Esophagus muscularis mucosa (tissue), 4 donors: ENCODE results near the gene CDHR2. TPM values are rescaled to one million over a fixed set of nuclear protein-coding genes. Genes with fewer than 3 reads are reported as not detected.

ENCODE experiments used
- DNase-seq: peaks from one replicate; pipeline ENCODE4 v3.0.0-alpha.2; 2017; ENCODE audit errors: extremely low spot score
- H3K27ac ChIP-seq, 4 donors: fragments of 200-600 bp; sonication (generic); replicated peaks in 1 of 4; 1 replicate in 3 of 4; 2 replicates in 1 of 4; pipeline ENCODE4 v1.5.1; 2016 to 2019; ENCODE audit warnings: mild to moderate bottlenecking in 1 of 4
- H3K27me3 ChIP-seq, 4 donors: fragments of 200-600 bp; sonication (generic); one replicate each; pipeline versions ENCODE4 v1.5.1 to v1.6.0; 2016 to 2019
- H3K36me3 ChIP-seq, 4 donors: fragments of 200-600 bp; sonication (generic); one replicate each; pipeline ENCODE4 v1.5.1; 2016 to 2019
- H3K4me1 ChIP-seq, 4 donors: fragments of 200-600 bp; sonication (generic); one replicate each; pipeline ENCODE4 v1.5.1; 2016 to 2019
- H3K4me3 ChIP-seq, 4 donors: fragments of 200-600 bp; sonication (generic); 1 replicate in 2 of 4; 2 replicates in 2 of 4; pipeline ENCODE4 v1.5.1; 2016 to 2019; ENCODE audit warnings: mild to moderate bottlenecking in 4 of 4, moderate library complexity in 1 of 4
- H3K9me3 ChIP-seq, 4 donors: fragments of 200-600 bp; sonication (generic); 1 replicate in 3 of 4; 2 replicates in 1 of 4; pipeline ENCODE4 v1.5.1; 2016 to 2019
- CTCF ChIP-seq, 3 experiments: fragments of 200-600 bp in 2 of 3; fragments of 450-650 bp in 1 of 3; sonication (generic) in 2 of 3; IDR thresholded peaks; one replicate each; pipeline ENCODE4 v1.5.1; 2017 to 2019; ENCODE audit warnings: antibody characterized with exemption in 3 of 3, mild to moderate bottlenecking in 2 of 3, moderate library complexity in 1 of 3
- EP300 ChIP-seq: sonication (generic); formaldehyde crosslinking; IDR thresholded peaks from one replicate; pipeline ENCODE4 v1.6.1; 2017; ENCODE audit warnings: antibody characterized with exemption
- POLR2A ChIP-seq: fragments of 450-650 bp; IDR thresholded peaks from one replicate; pipeline ENCODE4 v1.6.1; 2017; ENCODE audit warnings: antibody characterized with exemption, moderate library complexity, mild to moderate bottlenecking, low read depth
- POLR2AphosphoS5 ChIP-seq, 2 donors: sonication (generic); formaldehyde crosslinking; IDR thresholded peaks; one replicate each; pipeline ENCODE4 v1.6.1; 2017; ENCODE audit warnings: antibody characterized with exemption in 2 of 2
- WGBS: methylation state at CpG from one replicate; pipeline ENCODE4 v1.1.5; 2018; 5-methylcytosine and 5-hydroxymethylcytosine counted together
- intact Hi-C: fragments of 100-400 bp; cut with DNase I; formaldehyde crosslinking; loops from one replicate; pipeline ENCODE4 v1.15.1; 2023
- total RNA-seq, 4 donors: library from RNA; depleted of rRNA; stranded (reverse); fragments of >200 nt; gene quantifications; one replicate each; pipeline versions ENCODE4 v1.1.0 to v1.2.1, GENCODE V29; 2016

Gene CDHR2
- total RNA-seq, 4 donors from 2014 or later: 0.92 TPM; not detected in 3

GRCh38 chr5:176533894-176534611, 15.1 kb upstream of the CDHR2 start:
- no peak for TF ChIP-seq EP300
- TF ChIP-seq POLR2AphosphoS5 (IDR thresholded peaks at IDR 0.05): peak; percentile 10 to 15
- DNase-seq: no peak
- Histone ChIP-seq H3K4me3 (peak overlapping the region in 3 of 4 donors; percentile 22 to 94 (median 36)), H3K9me3 (no peaks in the 10 kb centered on the region), H3K27ac (peak overlapping the region; percentile 94 to 100 (median 98)), H3K36me3 (peaks cover 18 to 33% (median 32%) of the 10 kb centered on the region in 4 donors), H3K4me1 (peaks cover 64 to 79% (median 74%) of the 10 kb centered on the region in 4 donors), H3K27me3 (no peaks in the 10 kb centered on the region)
- WGBS: 21% methylated on average over 4 of the region's 10 CpGs
- intact Hi-C loops: no loop called here

- Histone ChIP-seq H3K27ac (peak overlapping the region; percentile 94 to 100 (median 98)), H3K27me3 (no peaks in the 10 kb centered on the region), H3K36me3 (peaks cover 12 to 27% (median 26%) of the 10 kb centered on the region in 4 donors), H3K4me1 (peaks cover 64 to 79% (median 74%) of the 10 kb centered on the region in 4 donors), H3K9me3 (no peaks in the 10 kb centered on the region), H3K4me3 (peak overlapping the region; percentile 89 to 99 (median 94))
- 50% methylated on average over 2 of the region's 4 CpGs for WGBS
- no peak for DNase-seq
- intact Hi-C loops: no loop called here
- TF ChIP-seq CTCF (IDR thresholded peaks at IDR 0.05) (no peak), EP300 (no peak), POLR2A (no peak), POLR2AphosphoS5 (IDR thresholded peaks at IDR 0.05) (no peak)
Measured at GRCh38 chr5:176534640-176535039, 14.5 kb upstream of the CDHR2 start.

DNA sequence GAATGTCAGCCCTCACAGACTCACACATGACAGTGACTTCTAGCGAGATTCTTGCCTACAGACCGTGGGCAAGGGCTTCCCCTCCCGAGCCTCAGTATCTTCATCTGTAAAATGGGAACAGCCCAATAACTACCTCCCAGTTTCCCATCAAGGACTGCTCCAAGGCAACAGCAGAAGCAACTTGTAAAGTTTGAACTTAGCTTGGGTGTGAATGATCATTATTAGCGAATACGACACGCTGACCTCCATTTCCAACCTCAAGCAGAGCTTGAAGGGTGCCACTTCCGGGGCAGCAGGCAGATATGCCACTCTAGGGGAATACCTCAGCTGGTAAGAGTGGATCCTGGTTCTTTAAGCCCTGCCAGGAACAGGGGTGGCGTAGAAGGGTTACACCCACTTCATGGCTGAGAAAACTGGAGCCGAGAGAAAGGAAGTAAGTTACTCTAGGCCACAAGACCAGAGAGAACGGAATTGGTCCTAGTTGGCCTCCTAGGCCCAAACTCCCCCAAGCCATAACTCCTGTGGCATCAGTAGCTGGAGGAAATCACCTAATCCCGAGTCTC, 14.0 kb upstream of the CDHR2 start:
- DNase-seq: no peak
- TF ChIP-seq POLR2AphosphoS5 (IDR thresholded peaks at IDR 0.05) (peak; percentile 31 to 43), EP300 (no peak), CTCF (IDR thresholded peaks at IDR 0.05) (no peak), POLR2A (no peak)
- Histone ChIP-seq H3K4me1 (peaks cover 64 to 75% (median 74%) of the 10 kb centered on the region in 4 donors), H3K27me3 (no peaks in the 10 kb centered on the region), H3K27ac (peak overlapping the region; percentile 94 to 100 (median 98)), H3K4me3 (peak overlapping the region; percentile 89 to 99 (median 94)), H3K9me3 (no peaks in the 10 kb centered on the region), H3K36me3 (peaks cover 8 to 22% (median 21%) of the 10 kb centered on the region in 4 donors)
- 38% methylated on average over 8 of the region's 11 CpGs for WGBS
- intact Hi-C loops: no loop called here

GRCh38 chr5:176535664-176536131, 13.4 kb upstream of the CDHR2 start:
- no peak for TF ChIP-seq EP300
- Histone ChIP-seq H3K9me3 (no peaks in the 10 kb centered on the region), H3K4me1 (peaks cover 60 to 72% (median 69%) of the 10 kb centered on the region in 4 donors), H3K27me3 (no peaks in the 10 kb centered on the region), H3K27ac (peak overlapping the region; percentile 94 to 100 (median 98)), H3K4me3 (peak overlapping the region; percentile 89 to 99 (median 94)), H3K36me3 (peaks cover 7 to 17% (median 16%) of the 10 kb centered on the region in 4 donors)
- intact Hi-C loops: no loop called here
- no CpG with 5 or more reads among the region's 9 CpGs for WGBS
- no peak for DNase-seq

- whole genome bisulfite sequencing: 0% methylated on average over 15 of the region's 43 CpGs
- Histone ChIP-seq H3K4me1 (peaks cover 56 to 72% (median 66%) of the 10 kb centered on the region in 4 donors), H3K27ac (peak overlapping the region; percentile 94 to 100 (median 98)), H3K36me3 (peaks cover under 1 to 10% (median 10%) of the 10 kb centered on the region in 4 donors), H3K27me3 (no peaks in the 10 kb centered on the region), H3K4me3 (peak overlapping the region; percentile 89 to 99 (median 94)), H3K9me3 (no peaks in the 10 kb centered on the region)
- TF ChIP-seq POLR2AphosphoS5 (IDR thresholded peaks at IDR 0.05) (peak in 1 of 2 donors; percentile 63), POLR2A (no peak)
- intact Hi-C loops: no loop called here
- peak; percentile 96 for DNase-seq
Measured at GRCh38 chr5:176536132-176536901, 12.8 kb upstream of the CDHR2 start.
